OCI-M2 (cell line): ENCODE measurements around the gene CPA1.

ENCODE experiments used
- DNase-seq: peaks from one replicate; lab custom pipeline; 2025; ENCODE audit not compliant: unreplicated experiment; lab: John Stamatoyannopoulos, UW

The CPA1 gene

GRCh38 chr7:130423501-130424037, 43.3 kb downstream of the CPA1 start:
- DNase-seq = no peak

- no peak for DNase-seq
Measured at GRCh38 chr7:130425796-130426195, 45.5 kb downstream of the CPA1 start.

GRCh38 chr7:130426564-130426963, 46.3 kb downstream of the CPA1 start:
- no peak for DNase-seq

GRCh38 chr7:130429019-130429418, 48.7 kb downstream of the CPA1 start:
- no peak for DNase-seq

- no peak for DNase-seq
Measured at GRCh38 chr7:130430115-130430514, 49.8 kb downstream of the CPA1 start.

GRCh38 chr7:130430841-130431666, 50.8 kb downstream of the CPA1 start:
- no peak for DNase-seq

- no peak for DNase-seq
Measured at GRCh38 chr7:130432886-130433285, 52.6 kb downstream of the CPA1 start.

- DNase-seq = no peak
Measured at GRCh38 chr7:130433301-130433700, 53.0 kb downstream of the CPA1 start.

- DNase-seq = no peak
Measured at GRCh38 chr7:130435311-130435854, 55.1 kb downstream of the CPA1 start.

GRCh38 chr7:130436253-130436652, 56.0 kb downstream of the CPA1 start:
- DNase-seq = no peak
